Activated CD4-positive, alpha-beta T cell treated with anti-CD3 and anti-CD28 coated beads, Interleukin-2, amount 10 ng/mL, durations not matched to agents 7 days and 5 days (primary cell): ENCODE results near the gene CNTN4. TPM values are rescaled to one million over a fixed set of nuclear protein-coding genes. Genes with fewer than 3 reads are reported as not detected.

Source experiments
- CTCF ChIA-PET: fragments of 350-600 bp; sonication (Branson Sonifier 250); formaldehyde crosslinking; loops from one replicate; lab custom pipeline; 2021; ENCODE audit warnings: antibody characterized with exemption; lab: Charles Lee
- POLR2A ChIA-PET: fragments of 350-600 bp; sonication (Branson Sonifier 250); formaldehyde crosslinking; loops from one replicate; lab custom pipeline; 2021; ENCODE audit warnings: antibody characterized with exemption; lab: Charles Lee
- DNase-seq: peaks from one replicate; pipeline ENCODE4 v3.0.0-alpha.2; 2020
- H3K27ac Mint-ChIP-seq: one replicate; pipeline ENCODE4 v1.8.0; 2021; ENCODE audit warnings: mild to moderate bottlenecking, moderate library complexity, mixed read lengths
- H3K27me3 Mint-ChIP-seq: one replicate; pipeline ENCODE4 v1.8.0; 2021; ENCODE audit warnings: mixed read lengths
- H3K36me3 Mint-ChIP-seq: one replicate; pipeline ENCODE4 v1.8.0; 2021; ENCODE audit warnings: low read depth, mixed read lengths
- H3K4me1 Mint-ChIP-seq: one replicate; pipeline ENCODE4 v1.8.0; 2021; ENCODE audit warnings: mixed read lengths
- H3K4me3 Mint-ChIP-seq: one replicate; pipeline ENCODE4 v1.8.0; 2021; ENCODE audit warnings: mild to moderate bottlenecking, moderate library complexity, mixed read lengths
- H3K9me3 Mint-ChIP-seq: one replicate; pipeline ENCODE4 v1.8.0; 2021; ENCODE audit warnings: mixed read lengths
- total RNA-seq, 2 experiments: library from RNA; stranded (reverse); gene quantifications; one replicate each; pipeline ENCODE4 v1.2.3, GENCODE V29; 2021

The CNTN4 gene
- total RNA-seq, 2 experiments from 2014 or later = not detected

GRCh38 chr3:2246873-2247648, 148.4 kb downstream of the CNTN4 start:
- no peaks in the 10 kb centered on the region for H3K27me3 Mint-ChIP-seq
- DNase-seq = no peak
- ChIA-PET CTCF (no interaction called here), POLR2A (no interaction called here)
- no peaks in the 10 kb centered on the region for H3K36me3 Mint-ChIP-seq
- no peaks in the 10 kb centered on the region for H3K9me3 Mint-ChIP-seq
- H3K4me1 Mint-ChIP-seq = no peaks in the 10 kb centered on the region
- no peak overlapping the region for H3K4me3 Mint-ChIP-seq
- H3K27ac Mint-ChIP-seq = no peak overlapping the region

GRCh38 chr3:2247831-2248230, 149.2 kb downstream of the CNTN4 start:
- ChIA-PET POLR2A (no interaction called here), CTCF (no interaction called here)
- no peak for DNase-seq
- H3K27ac Mint-ChIP-seq = no peak overlapping the region
- no peaks in the 10 kb centered on the region for H3K36me3 Mint-ChIP-seq
- no peaks in the 10 kb centered on the region for H3K27me3 Mint-ChIP-seq
- no peaks in the 10 kb centered on the region for H3K4me1 Mint-ChIP-seq
- H3K9me3 Mint-ChIP-seq = no peaks in the 10 kb centered on the region
- no peak overlapping the region for H3K4me3 Mint-ChIP-seq

- Mint-ChIP-seq H3K9me3 (peaks cover 5% of the 10 kb centered on the region), H3K4me3 (no peak overlapping the region), H3K36me3 (no peaks in the 10 kb centered on the region), H3K27me3 (no peaks in the 10 kb centered on the region), H3K27ac (no peak overlapping the region), H3K4me1 (no peaks in the 10 kb centered on the region)
- CTCF ChIA-PET = no interaction called here
- DNase-seq = no peak
- POLR2A ChIA-PET = no interaction called here
These were observed 152.1 kb downstream of the CNTN4 start for GRCh38 chr3:2250783-2251182.

GRCh38 chr3:2261747-2262146, 163.1 kb downstream of the CNTN4 start:
- Mint-ChIP-seq H3K36me3 (no peaks in the 10 kb centered on the region), H3K4me3 (no peak overlapping the region), H3K27ac (no peak overlapping the region), H3K27me3 (no peaks in the 10 kb centered on the region), H3K4me1 (no peaks in the 10 kb centered on the region), H3K9me3 (peaks cover 5% of the 10 kb centered on the region)
- ChIA-PET POLR2A (no interaction called here), CTCF (no interaction called here)
- no peak for DNase-seq

- H3K4me1 Mint-ChIP-seq = no peaks in the 10 kb centered on the region
- POLR2A ChIA-PET = no interaction called here
- peaks cover 5% of the 10 kb centered on the region for H3K9me3 Mint-ChIP-seq
These were observed 163.5 kb downstream of the CNTN4 start for GRCh38 chr3:2262204-2262603.

GRCh38 chr3:2266606-2267005, 167.9 kb downstream of the CNTN4 start:
- DNase-seq = no peak
- CTCF ChIA-PET = no interaction called here
- H3K9me3 Mint-ChIP-seq = no peaks in the 10 kb centered on the region
- POLR2A ChIA-PET = no interaction called here
- H3K27ac Mint-ChIP-seq = no peak overlapping the region
- H3K4me3 Mint-ChIP-seq = no peak overlapping the region
- H3K36me3 Mint-ChIP-seq = no peaks in the 10 kb centered on the region
- no peaks in the 10 kb centered on the region for H3K27me3 Mint-ChIP-seq
- H3K4me1 Mint-ChIP-seq = no peaks in the 10 kb centered on the region

More at GRCh38 chr3:2262204-2262603, 163.5 kb downstream of the CNTN4 start:
- no peaks in the 10 kb centered on the region for H3K36me3 Mint-ChIP-seq
- DNase-seq = no peak
- no peaks in the 10 kb centered on the region for H3K27me3 Mint-ChIP-seq
- CTCF ChIA-PET = no interaction called here
- H3K4me3 Mint-ChIP-seq = no peak overlapping the region
- no peak overlapping the region for H3K27ac Mint-ChIP-seq

- no peak overlapping the region for H3K27ac Mint-ChIP-seq
- ChIA-PET POLR2A (no interaction called here), CTCF (no interaction called here)
- no peaks in the 10 kb centered on the region for H3K9me3 Mint-ChIP-seq
- no peaks in the 10 kb centered on the region for H3K36me3 Mint-ChIP-seq
- H3K27me3 Mint-ChIP-seq = no peaks in the 10 kb centered on the region
- no peak for DNase-seq
- no peak overlapping the region for H3K4me3 Mint-ChIP-seq
- no peaks in the 10 kb centered on the region for H3K4me1 Mint-ChIP-seq
These were observed 170.1 kb downstream of the CNTN4 start for GRCh38 chr3:2268779-2269178.

- no peaks in the 10 kb centered on the region for H3K4me1 Mint-ChIP-seq
- H3K27ac Mint-ChIP-seq = no peak overlapping the region
- H3K27me3 Mint-ChIP-seq = no peaks in the 10 kb centered on the region
- no peak overlapping the region for H3K4me3 Mint-ChIP-seq
- ChIA-PET POLR2A (no interaction called here), CTCF (no interaction called here)
- no peaks in the 10 kb centered on the region for H3K36me3 Mint-ChIP-seq
- no peaks in the 10 kb centered on the region for H3K9me3 Mint-ChIP-seq
- no peak for DNase-seq
These were observed 175.9 kb downstream of the CNTN4 start for GRCh38 chr3:2274526-2274925.

GRCh38 chr3:2283818-2284217, 185.2 kb downstream of the CNTN4 start:
- Mint-ChIP-seq H3K9me3 (no peaks in the 10 kb centered on the region), H3K27ac (no peak overlapping the region), H3K4me1 (no peaks in the 10 kb centered on the region), H3K27me3 (no peaks in the 10 kb centered on the region), H3K36me3 (no peaks in the 10 kb centered on the region), H3K4me3 (no peak overlapping the region)
- ChIA-PET POLR2A (no interaction called here), CTCF (no interaction called here)
- DNase-seq = no peak

GRCh38 chr3:2300938-2301337, 202.3 kb downstream of the CNTN4 start:
- H3K36me3 Mint-ChIP-seq = no peaks in the 10 kb centered on the region
- ChIA-PET CTCF (no interaction called here), POLR2A (no interaction called here)
- no peaks in the 10 kb centered on the region for H3K9me3 Mint-ChIP-seq
- no peak for DNase-seq
- H3K4me1 Mint-ChIP-seq = no peaks in the 10 kb centered on the region
- H3K4me3 Mint-ChIP-seq = no peak overlapping the region
- H3K27me3 Mint-ChIP-seq = no peaks in the 10 kb centered on the region
- no peak overlapping the region for H3K27ac Mint-ChIP-seq

GRCh38 chr3:2301361-2301760, 202.7 kb downstream of the CNTN4 start:
- Mint-ChIP-seq H3K27me3 (no peaks in the 10 kb centered on the region), H3K27ac (no peak overlapping the region), H3K36me3 (no peaks in the 10 kb centered on the region), H3K9me3 (no peaks in the 10 kb centered on the region), H3K4me3 (no peak overlapping the region), H3K4me1 (no peaks in the 10 kb centered on the region)
- ChIA-PET POLR2A (no interaction called here), CTCF (no interaction called here)
- no peak for DNase-seq

GRCh38 chr3:2303566-2303965, 204.9 kb downstream of the CNTN4 start:
- no peaks in the 10 kb centered on the region for H3K27me3 Mint-ChIP-seq
- H3K27ac Mint-ChIP-seq = no peak overlapping the region
- no peak overlapping the region for H3K4me3 Mint-ChIP-seq
- no peaks in the 10 kb centered on the region for H3K9me3 Mint-ChIP-seq
- POLR2A ChIA-PET = no interaction called here
- H3K4me1 Mint-ChIP-seq = no peaks in the 10 kb centered on the region
- CTCF ChIA-PET = no interaction called here
- no peaks in the 10 kb centered on the region for H3K36me3 Mint-ChIP-seq
- peak; percentile 8 for DNase-seq

- H3K27ac Mint-ChIP-seq = no peak overlapping the region
- no peaks in the 10 kb centered on the region for H3K27me3 Mint-ChIP-seq
- no peak for DNase-seq
- H3K4me3 Mint-ChIP-seq = no peak overlapping the region
- H3K9me3 Mint-ChIP-seq = no peaks in the 10 kb centered on the region
- no peaks in the 10 kb centered on the region for H3K36me3 Mint-ChIP-seq
- CTCF ChIA-PET = no interaction called here
- POLR2A ChIA-PET = no interaction called here
- H3K4me1 Mint-ChIP-seq = no peaks in the 10 kb centered on the region
These were observed 212.4 kb downstream of the CNTN4 start for GRCh38 chr3:2311022-2311421.

GRCh38 chr3:2317521-2317920, 218.9 kb downstream of the CNTN4 start:
- no peak for DNase-seq
- Mint-ChIP-seq H3K4me3 (no peak overlapping the region), H3K9me3 (no peaks in the 10 kb centered on the region), H3K4me1 (no peaks in the 10 kb centered on the region), H3K27ac (no peak overlapping the region), H3K27me3 (no peaks in the 10 kb centered on the region), H3K36me3 (no peaks in the 10 kb centered on the region)
- POLR2A ChIA-PET = no interaction called here
- CTCF ChIA-PET = interaction anchor here (0.7 kb wide), 1 partner anchor 291 kb away, joined by 5 read pairs; no protein-coding TSS in a partner anchor
